ENCODE data around the gene OR1D5. TPM values are rescaled to one million over a fixed set of nuclear protein-coding genes. Genes with fewer than 3 reads are reported as not detected.
"Not testable (repeated sequence)": the region's sequence is repeated elsewhere in the genome, so short reads cannot be mapped to it uniquely, and the experiment has no call there.

OR1D5 gene
- not detected for total RNA-seq

- DNase-seq; H3K36me3 Mint-ChIP-seq (ENCODE audit: insufficient read depth); ATAC-seq; H3K9me3 Mint-ChIP-seq; H3K27me3 Mint-ChIP-seq (ENCODE audit: low read depth); H3K4me1 Mint-ChIP-seq (ENCODE audit: low read depth); H3K4me3 Mint-ChIP-seq: not testable (repeated sequence)
These were observed at the start of gene OR1D5 for GRCh38 chr17:3063507-3063906. Gene OR1D5, minus strand, starts transcription at chr17:3063607. Its CDS starts 0 bp downstream, at chr17:3063607.

GRCh38 chr17:3104322-3104721, 40.9 kb upstream of the OR1D5 start, which contains the start of gene OR1D2:
Gene OR1D2, minus strand, starts transcription at chr17:3104422. Its CDS starts 11,426 bp downstream, at chr17:3092996.
- ATAC-seq (no peak), DNase-seq (no peak)
- Mint-ChIP-seq H3K27me3 (ENCODE audit: low read depth) (peaks cover 20% of the 10 kb centered on the region), H3K9me3 (peaks cover 31% of the 10 kb centered on the region), H3K4me3 (no peak within 1 kb of the TSS), H3K36me3 (ENCODE audit: insufficient read depth) (peaks cover 3% of the 10 kb centered on the region), H3K4me1 (ENCODE audit: low read depth) (no peaks in the 10 kb centered on the region)

- H3K4me1 Mint-ChIP-seq (ENCODE audit: low read depth); ATAC-seq; DNase-seq; H3K4me3 Mint-ChIP-seq; H3K36me3 Mint-ChIP-seq (ENCODE audit: insufficient read depth): not testable (repeated sequence)
- H3K9me3 Mint-ChIP-seq, result peaks cover 13% of the 10 kb centered on the region
- H3K27me3 Mint-ChIP-seq (ENCODE audit: low read depth), result peaks cover 10% of the 10 kb centered on the region
These were observed 10.4 kb upstream of the OR1D5 start for GRCh38 chr17:3073850-3074249.

GRCh38 chr17:3065192-3065591, 1.8 kb upstream of the OR1D5 start:
- not testable (repeated sequence) for H3K9me3 Mint-ChIP-seq; H3K4me3 Mint-ChIP-seq; ATAC-seq; H3K36me3 Mint-ChIP-seq (ENCODE audit: insufficient read depth); DNase-seq; H3K4me1 Mint-ChIP-seq (ENCODE audit: low read depth); H3K27me3 Mint-ChIP-seq (ENCODE audit: low read depth)

GRCh38 chr17:3062824-3063377, 506 bp downstream of the OR1D5 start:
- H3K9me3 Mint-ChIP-seq; H3K4me1 Mint-ChIP-seq (ENCODE audit: low read depth); H3K4me3 Mint-ChIP-seq; H3K27me3 Mint-ChIP-seq (ENCODE audit: low read depth); H3K36me3 Mint-ChIP-seq (ENCODE audit: insufficient read depth); ATAC-seq; DNase-seq: not testable (repeated sequence)

- H3K27me3 Mint-ChIP-seq (ENCODE audit: low read depth); ATAC-seq: not testable (repeated sequence)
These were observed 8.5 kb downstream of the OR1D5 start for GRCh38 chr17:3054868-3055267.

GRCh38 chr17:3049705-3050295, 13.6 kb downstream of the OR1D5 start:
- Mint-ChIP-seq H3K9me3 (no peaks in the 10 kb centered on the region), H3K4me3 (peak overlapping the region; percentile 93), H3K27me3 (ENCODE audit: low read depth) (no peaks in the 10 kb centered on the region), H3K4me1 (ENCODE audit: low read depth) (peaks cover 6% of the 10 kb centered on the region), H3K36me3 (ENCODE audit: insufficient read depth) (no peaks in the 10 kb centered on the region)
- DNase-seq, result no peak
- no peak for ATAC-seq

More at GRCh38 chr17:3054868-3055267, 8.5 kb downstream of the OR1D5 start:
- not testable (repeated sequence) for H3K36me3 Mint-ChIP-seq (ENCODE audit: insufficient read depth); DNase-seq; H3K4me3 Mint-ChIP-seq; H3K9me3 Mint-ChIP-seq; H3K4me1 Mint-ChIP-seq (ENCODE audit: low read depth)

GRCh38 chr17:3048727-3049471, 14.5 kb downstream of the OR1D5 start:
- Mint-ChIP-seq H3K27me3 (ENCODE audit: low read depth) (no peaks in the 10 kb centered on the region), H3K36me3 (ENCODE audit: insufficient read depth) (no peaks in the 10 kb centered on the region), H3K4me3 (peak overlapping the region; percentile 93), H3K4me1 (ENCODE audit: low read depth) (peaks cover 6% of the 10 kb centered on the region), H3K9me3 (no peaks in the 10 kb centered on the region)
- ATAC-seq, result peak; percentile 99
- DNase-seq, result peak; percentile 88

- H3K27me3 Mint-ChIP-seq (ENCODE audit: low read depth), result no peaks in the 10 kb centered on the region
- H3K4me3 Mint-ChIP-seq, result no peak overlapping the region
- peaks cover 2% of the 10 kb centered on the region for H3K36me3 Mint-ChIP-seq (ENCODE audit: insufficient read depth)
- ATAC-seq, result no peak
- H3K4me1 Mint-ChIP-seq (ENCODE audit: low read depth), result peaks cover 6% of the 10 kb centered on the region
- DNase-seq, result no peak
- H3K9me3 Mint-ChIP-seq, result peaks cover 4% of the 10 kb centered on the region
These were observed 16.7 kb downstream of the OR1D5 start for GRCh38 chr17:3046753-3047152.

- peaks cover 5% of the 10 kb centered on the region for H3K4me1 Mint-ChIP-seq (ENCODE audit: low read depth)
These were observed 19.6 kb downstream of the OR1D5 start for GRCh38 chr17:3043737-3044365.

GRCh38 chr17:3040882-3041281, 22.5 kb downstream of the OR1D5 start:
- ATAC-seq, result no peak
- peaks cover 2% of the 10 kb centered on the region for H3K36me3 Mint-ChIP-seq (ENCODE audit: insufficient read depth)
- no peak overlapping the region for H3K4me3 Mint-ChIP-seq
- peaks cover 4% of the 10 kb centered on the region for H3K4me1 Mint-ChIP-seq (ENCODE audit: low read depth)
- peaks cover 4% of the 10 kb centered on the region for H3K9me3 Mint-ChIP-seq
- no peak for DNase-seq
- peaks cover 2% of the 10 kb centered on the region for H3K27me3 Mint-ChIP-seq (ENCODE audit: low read depth)

More at GRCh38 chr17:3043737-3044365, 19.6 kb downstream of the OR1D5 start:
- ATAC-seq (no peak), DNase-seq (no peak)
- Mint-ChIP-seq H3K9me3 (peaks cover 4% of the 10 kb centered on the region), H3K4me3 (no peak overlapping the region), H3K27me3 (ENCODE audit: low read depth) (peaks cover 2% of the 10 kb centered on the region), H3K36me3 (ENCODE audit: insufficient read depth) (peaks cover 2% of the 10 kb centered on the region)

- Mint-ChIP-seq H3K9me3 (peaks cover 4% of the 10 kb centered on the region), H3K4me3 (peak overlapping the region; percentile 12), H3K36me3 (ENCODE audit: insufficient read depth) (peaks cover 2% of the 10 kb centered on the region), H3K4me1 (ENCODE audit: low read depth) (peaks cover 4% of the 10 kb centered on the region), H3K27me3 (ENCODE audit: low read depth) (peaks cover 2% of the 10 kb centered on the region)
- DNase-seq (no peak), ATAC-seq (no peak)
These were observed 23.7 kb downstream of the OR1D5 start for GRCh38 chr17:3039736-3040135.

GRCh38 chr17:3038941-3039340, 24.5 kb downstream of the OR1D5 start:
- Mint-ChIP-seq H3K4me3 (no peak overlapping the region), H3K27me3 (ENCODE audit: low read depth) (peaks cover 2% of the 10 kb centered on the region), H3K36me3 (ENCODE audit: insufficient read depth) (peaks cover 4% of the 10 kb centered on the region), H3K9me3 (peaks cover 4% of the 10 kb centered on the region), H3K4me1 (ENCODE audit: low read depth) (peaks cover 4% of the 10 kb centered on the region)
- ATAC-seq (no peak), DNase-seq (no peak)

GRCh38 chr17:3037259-3037658, 26.1 kb downstream of the OR1D5 start:
- Mint-ChIP-seq H3K4me1 (ENCODE audit: low read depth) (peaks cover 4% of the 10 kb centered on the region), H3K27me3 (ENCODE audit: low read depth) (peaks cover 2% of the 10 kb centered on the region), H3K36me3 (ENCODE audit: insufficient read depth) (peaks cover 3% of the 10 kb centered on the region), H3K9me3 (no peaks in the 10 kb centered on the region), H3K4me3 (no peak overlapping the region)
- DNase-seq (no peak), ATAC-seq (no peak)
